HG03280 (cell line): ENCODE data around the gene BLACAT1.

Experiments used
- ATAC-seq: cut with Tn5 transposase; IDR thresholded peaks from one replicate; pipeline ENCODE4 v1.9.1; 2021; ENCODE audit warnings: mild to moderate bottlenecking, moderate library complexity; ENCODE audit not compliant: unreplicated experiment

Gene BLACAT1

GRCh38 chr1:205455581-205456382 is at the start of gene BLACAT1:
Gene BLACAT1 (minus strand): TSS chr1:205456045.
- ATAC-seq, result no peak

DNA sequence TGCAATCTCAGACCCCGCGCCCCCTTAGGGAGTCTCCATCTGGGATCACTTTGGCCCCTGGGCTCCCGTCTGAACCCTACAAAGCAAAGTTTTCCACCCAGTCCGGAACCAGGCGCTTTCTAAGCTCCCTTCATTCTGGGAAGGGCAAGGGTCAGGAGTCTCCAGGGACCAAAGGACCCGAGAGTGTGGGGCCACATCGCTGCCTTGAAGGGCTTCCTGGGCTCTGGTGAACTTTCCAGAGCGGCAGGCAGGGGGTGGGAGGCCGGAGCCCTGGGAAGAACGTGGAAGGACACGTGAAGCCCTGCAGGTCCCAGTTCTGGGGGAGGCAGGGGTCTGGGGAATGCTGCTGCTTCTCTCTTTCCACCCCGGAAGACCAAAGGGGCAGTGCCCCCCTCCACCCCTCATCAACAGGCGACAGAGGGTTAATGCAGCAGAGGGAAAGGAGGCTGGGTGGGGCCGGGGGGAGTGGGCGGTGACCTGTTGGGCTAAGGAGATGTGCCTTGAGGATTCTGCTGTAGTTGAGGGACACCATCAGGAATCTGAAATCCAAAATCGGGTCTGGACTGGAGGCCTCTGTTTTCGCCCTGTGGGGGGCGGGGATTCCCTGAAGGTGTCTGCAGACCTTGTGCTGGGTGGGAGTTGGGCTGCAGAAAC is 49.4 kb upstream of the BLACAT1 start:
- no peak for ATAC-seq

GRCh38 chr1:205504311-205505075 is 48.6 kb upstream of the BLACAT1 start, which contains the start of gene CDK18:
Gene CDK18 (plus strand): TSS chr1:205504669. CDS start chr1:205523168, 18,499 bp downstream.
- ATAC-seq, result no peak

GRCh38 chr1:205502992-205503391 is 47.1 kb upstream of the BLACAT1 start:
- ATAC-seq, result no peak

DNA sequence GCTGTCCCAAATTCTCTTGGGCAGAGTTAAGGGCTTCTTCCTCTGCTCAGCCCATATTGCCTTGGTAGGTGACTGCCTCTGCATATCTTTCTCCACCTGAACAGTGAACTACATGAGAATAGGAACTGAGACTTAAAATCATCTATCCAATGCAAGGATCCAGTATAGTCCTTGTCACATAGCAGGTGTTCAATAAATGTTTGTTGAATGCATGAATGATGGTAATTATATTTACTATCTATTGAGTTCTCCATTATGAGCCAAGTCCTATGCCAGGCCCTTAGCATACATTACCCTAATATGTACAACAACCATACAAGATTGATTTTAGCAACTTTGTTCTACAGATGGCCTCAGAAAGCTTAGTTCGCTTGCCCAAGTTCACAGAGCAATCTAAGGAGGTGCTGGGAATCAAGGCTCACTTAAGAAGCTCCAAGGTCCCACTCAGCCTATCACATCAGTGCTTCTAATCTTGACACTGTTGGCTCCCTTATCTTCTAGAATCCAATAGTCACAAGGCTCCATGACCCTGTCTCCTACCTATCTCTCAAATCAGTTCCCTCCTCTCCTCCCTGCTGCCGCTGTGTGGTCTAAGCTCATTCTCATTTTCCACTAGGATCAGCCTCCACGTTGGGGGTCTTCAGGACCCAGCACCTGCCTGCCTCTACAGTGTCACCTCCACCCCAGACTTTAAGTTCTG is 46.4 kb upstream of the BLACAT1 start:
- no peak for ATAC-seq

DNA sequence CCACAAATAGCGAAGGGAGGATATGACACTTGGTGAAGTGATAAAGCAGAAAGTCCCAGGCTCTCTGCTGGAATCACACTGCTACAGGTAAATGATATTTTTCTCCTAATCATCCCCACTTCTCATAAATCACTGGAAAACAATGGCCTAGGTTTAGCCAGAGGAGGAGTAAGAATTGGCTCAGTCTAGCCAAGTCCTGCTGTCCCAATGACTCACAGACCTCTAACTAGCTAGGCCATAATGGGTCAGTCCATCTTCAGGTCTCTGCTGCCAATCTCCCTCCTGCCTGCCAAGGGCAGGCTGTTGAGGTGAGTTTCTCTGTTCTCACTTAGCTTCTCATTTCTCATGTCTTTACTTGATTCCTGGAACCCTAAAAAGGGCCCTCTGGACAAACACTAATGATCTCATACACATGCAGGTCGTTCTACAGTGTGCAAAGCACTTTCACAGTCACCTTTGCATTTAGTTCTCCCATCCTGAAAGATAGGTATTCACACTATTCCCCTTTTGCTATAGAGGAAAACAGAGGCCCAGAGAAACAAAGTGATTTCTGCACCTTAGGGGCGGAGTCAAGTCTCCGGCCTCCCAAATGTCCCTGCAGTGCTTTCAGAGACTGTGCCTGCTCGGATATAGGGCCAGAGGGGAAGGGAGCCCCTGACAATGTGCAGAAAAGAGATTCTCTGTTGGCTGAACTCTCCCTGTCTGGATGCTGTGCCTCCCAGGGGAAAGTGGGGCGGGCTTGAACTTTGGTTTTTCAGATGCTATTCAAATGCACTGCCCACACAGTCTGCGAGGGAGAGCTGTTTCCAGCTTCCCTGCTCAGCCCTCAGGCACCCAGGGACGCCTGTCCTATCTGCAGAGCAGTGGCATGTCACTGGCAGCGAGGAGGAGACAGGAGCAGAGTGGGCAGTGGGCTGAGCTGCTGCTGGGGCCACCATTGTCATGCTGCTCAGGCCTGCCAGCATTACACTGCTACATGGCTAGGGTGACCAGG is 44.7 kb upstream of the BLACAT1 start:
- no peak for ATAC-seq

- no peak for ATAC-seq
Observed at GRCh38 chr1:205499789-205500188, 43.9 kb upstream of the BLACAT1 start.

DNA sequence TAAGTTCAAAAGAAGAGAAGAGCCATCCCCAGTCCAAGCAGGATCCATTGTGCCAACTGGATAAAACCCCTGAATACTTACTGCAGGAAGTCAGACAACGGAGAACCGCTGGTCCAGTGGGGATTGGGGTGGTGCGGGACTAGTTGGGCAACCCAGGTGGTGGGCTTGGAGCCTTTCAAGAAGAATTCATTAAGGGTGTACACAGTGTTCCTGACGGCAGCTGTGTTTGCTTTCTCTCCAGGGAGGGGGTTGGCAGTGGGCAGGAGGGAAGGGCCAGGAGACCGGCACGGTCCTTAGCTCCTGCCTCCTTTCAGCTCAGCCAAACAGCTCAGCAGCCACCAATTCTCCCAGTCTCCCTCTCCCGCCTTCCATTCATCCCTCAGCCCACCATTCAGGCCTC is 41.5 kb upstream of the BLACAT1 start:
- ATAC-seq, result no peak

- ATAC-seq, result no peak
Observed at GRCh38 chr1:205496661-205497060, 40.8 kb upstream of the BLACAT1 start.

DNA sequence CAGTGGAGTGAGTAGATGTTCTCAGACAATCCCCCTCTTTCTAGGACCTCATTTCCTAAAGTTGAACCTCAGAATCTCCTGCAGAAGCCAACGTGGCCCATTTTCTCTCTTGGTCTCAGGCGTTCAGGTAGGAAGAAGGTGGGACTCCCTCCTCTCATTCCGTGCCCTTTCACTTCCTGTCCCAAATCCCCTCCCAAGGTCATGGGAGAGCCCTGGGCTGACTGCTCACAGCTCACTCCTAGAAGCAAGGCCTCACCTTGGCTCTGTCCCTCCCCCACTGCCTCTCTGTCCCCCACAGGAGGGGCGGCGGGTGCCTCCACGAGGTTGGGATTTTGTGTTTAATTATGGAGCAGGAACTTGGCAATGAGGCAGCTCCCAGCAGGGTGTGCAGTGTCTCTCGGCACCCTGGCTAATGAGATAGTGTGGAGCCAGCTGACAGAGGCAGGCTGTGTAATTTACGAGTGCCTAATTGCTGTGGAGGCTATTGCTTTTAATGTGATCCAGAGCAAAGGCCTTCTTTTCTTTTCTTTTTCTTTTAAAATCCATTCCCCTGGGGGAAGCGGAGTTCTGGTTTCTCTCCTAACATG is 39.5 kb upstream of the BLACAT1 start:
- no peak for ATAC-seq

DNA sequence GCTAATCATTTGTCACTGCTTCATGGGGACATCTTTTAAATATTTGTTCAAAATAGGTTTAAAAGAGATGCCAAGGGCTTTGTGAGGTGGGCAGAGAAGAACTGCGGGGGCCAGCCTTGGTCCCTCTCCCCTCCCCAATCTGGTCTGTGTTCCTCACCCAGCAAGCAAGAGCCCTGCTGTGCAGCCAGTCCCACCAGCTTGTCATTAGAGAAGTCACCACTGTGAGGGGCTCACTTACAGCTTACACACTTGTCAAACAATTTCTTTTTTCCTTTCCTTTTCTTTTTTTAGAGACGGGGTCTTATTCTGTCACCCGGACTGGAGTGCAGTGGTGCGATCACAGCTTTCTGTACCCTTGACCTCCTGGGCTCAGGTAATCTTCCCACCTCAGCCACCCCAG is 38.3 kb upstream of the BLACAT1 start:
- ATAC-seq, result no peak

DNA sequence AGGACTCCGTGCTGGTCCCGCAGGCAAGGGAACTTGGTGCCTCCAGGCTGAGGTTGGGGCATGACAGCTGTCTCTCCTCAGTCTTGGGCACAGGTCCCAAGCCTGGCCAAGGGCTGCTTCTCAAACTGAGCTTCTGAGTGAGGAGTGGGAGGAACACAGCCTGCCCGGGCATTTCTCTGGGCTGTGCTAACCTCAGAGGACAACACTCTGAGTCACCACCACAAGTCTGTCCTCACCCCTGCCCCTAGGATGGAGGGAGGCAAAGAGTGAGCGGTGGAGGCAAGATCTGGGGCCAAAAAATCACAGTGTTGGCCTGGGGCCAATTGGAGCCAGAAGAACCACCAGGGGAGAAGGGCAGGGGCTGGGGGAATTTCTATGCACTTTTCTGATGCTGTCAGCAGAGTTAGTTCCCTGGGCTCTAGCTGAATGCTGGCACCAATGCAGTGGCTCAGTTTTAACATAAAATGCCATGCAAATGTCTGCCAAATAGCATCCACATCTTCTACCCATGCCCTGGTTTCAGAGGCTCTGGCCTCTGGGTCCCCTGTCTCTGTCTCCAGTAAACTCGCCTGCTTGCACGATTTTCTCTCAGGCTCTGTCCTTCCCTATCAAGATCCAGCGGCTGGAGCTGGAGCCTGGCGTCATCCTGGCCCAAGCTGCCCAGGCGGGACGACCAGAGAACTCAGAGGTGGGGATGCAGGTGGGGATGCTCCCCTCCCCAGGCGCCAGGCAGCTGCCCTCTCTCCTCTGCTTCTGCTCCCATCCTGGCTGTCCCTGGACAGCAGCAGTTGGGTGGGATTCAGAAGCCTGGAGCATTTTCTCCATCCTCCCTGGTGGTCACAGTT is 37.6 kb upstream of the BLACAT1 start:
- no peak for ATAC-seq

GRCh38 chr1:205492774-205493173 is 36.9 kb upstream of the BLACAT1 start:
- no peak for ATAC-seq

DNA sequence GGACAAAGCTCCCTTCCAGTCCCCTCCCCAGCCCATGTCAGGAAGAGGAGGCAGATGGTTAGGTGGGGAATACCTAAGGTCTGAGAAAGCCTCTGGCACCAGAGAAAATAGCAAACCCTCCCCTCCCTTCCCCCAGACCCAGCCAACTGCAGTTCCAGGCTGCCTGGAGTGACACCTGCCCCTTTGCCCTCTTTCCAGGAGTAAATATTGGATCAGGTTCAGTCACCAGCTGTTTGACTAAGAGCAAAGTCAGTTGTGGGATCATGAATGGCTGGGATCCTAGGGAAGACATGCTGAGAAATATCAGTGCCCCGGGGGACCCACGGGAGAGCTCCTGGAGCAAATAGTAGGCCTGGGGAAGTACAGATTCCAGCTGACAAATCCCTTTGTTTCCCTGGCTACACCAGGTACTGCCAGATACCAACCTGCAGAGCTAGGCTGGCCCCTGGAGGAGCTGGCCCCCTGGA is 36.4 kb upstream of the BLACAT1 start:
- no peak for ATAC-seq

- ATAC-seq, result no peak
Observed at GRCh38 chr1:205491794-205492193, 35.9 kb upstream of the BLACAT1 start.

GRCh38 chr1:205488074-205488723 is 32.4 kb upstream of the BLACAT1 start:
- ATAC-seq, result no peak

DNA sequence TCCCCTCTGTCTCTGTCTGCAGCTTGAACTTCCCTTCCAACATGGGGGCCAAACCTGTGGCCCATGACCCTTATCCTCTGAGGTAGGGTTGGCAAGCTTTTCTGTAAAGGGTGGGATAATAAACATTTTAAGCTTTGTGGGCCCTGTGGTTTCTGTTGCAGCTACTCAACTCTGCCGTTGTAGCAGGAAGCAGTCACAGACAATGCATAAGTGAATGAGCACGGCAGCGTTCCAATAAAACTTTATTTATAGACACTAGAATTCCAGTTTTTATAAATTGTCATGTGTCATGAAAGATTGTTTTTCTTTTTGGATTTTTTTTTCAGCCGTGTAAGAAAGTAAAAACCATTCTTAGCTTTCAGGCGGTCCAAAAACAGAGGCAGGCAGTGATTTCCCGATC is 30.4 kb upstream of the BLACAT1 start:
- no peak for ATAC-seq
